Stimulated activated CD8-positive, alpha-beta memory T cell treated with anti-CD3 and anti-CD28 coated beads, Interleukin-12 subunit alpha, Interleukin-12 subunit beta, amount 100 ng/mL, for 4 hours (primary cell): ENCODE measurements around the gene RAMP3.

Source experiments
- DNase-seq: peaks from one replicate; pipeline ENCODE4 v3.0.0-alpha.2; 2020; ENCODE audit warnings: low read depth

The RAMP3 gene

GRCh38 chr7:45223728-45224630 is 66.4 kb downstream of the RAMP3 start:
- DNase-seq = no peak

DNA sequence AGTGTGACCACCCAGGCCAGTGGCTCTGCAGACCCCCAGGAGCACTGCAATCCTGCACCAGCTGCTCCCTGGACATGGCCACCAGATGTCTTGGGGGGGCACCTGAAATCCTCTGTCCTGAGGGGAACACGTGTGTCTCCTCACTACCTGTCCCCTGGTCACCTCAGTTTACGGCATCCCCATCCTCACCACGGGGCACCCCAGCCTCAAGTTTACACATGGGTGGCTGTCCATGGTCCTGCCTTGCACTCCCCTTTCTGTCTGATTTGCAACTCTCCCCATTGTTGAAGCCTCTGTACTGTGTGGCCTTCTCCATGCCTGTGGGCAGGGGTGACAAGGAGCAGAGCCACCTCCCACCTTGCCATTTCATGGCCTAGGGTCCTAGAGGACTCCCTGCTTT is 67.2 kb downstream of the RAMP3 start:
- DNase-seq = no peak

- DNase-seq = no peak
These were observed 67.8 kb downstream of the RAMP3 start for GRCh38 chr7:45225311-45225947.

- DNase-seq = no peak
These were observed 68.4 kb downstream of the RAMP3 start for GRCh38 chr7:45225948-45226335.

GRCh38 chr7:45229156-45229920 is 71.7 kb downstream of the RAMP3 start:
- DNase-seq = no peak

DNA sequence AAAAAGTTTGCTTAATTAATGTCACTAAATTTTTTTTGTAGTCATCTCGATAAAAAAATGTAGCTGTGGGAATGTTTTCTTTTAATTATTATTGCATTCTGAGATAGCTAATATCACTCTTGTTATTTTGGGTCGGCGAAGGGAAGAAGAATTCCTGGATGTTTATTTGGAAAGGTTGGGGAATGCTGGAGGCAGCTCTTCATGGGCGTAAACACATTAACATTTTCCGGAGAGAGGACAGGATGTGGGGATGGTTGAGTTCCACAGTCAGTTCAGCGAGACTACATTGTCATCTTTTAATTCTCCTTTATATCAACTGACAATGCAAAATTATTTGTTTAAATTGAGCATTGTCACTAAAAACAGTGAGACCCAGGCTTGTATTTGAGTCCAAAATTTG is 72.5 kb downstream of the RAMP3 start:
- DNase-seq = no peak

GRCh38 chr7:45230611-45231165 is 73.1 kb downstream of the RAMP3 start:
- no peak for DNase-seq

- no peak for DNase-seq
These were observed 75.7 kb downstream of the RAMP3 start for GRCh38 chr7:45233249-45233775.
